ENCODE results near the gene RNF5. TPM values are rescaled to one million over a fixed set of nuclear protein-coding genes. Genes with fewer than 3 reads are reported as not detected.

RNF5 gene
- total and polyA plus RNA-seq, 9 of the 15 experiments (the other 6 are each of a cell fraction or from before 2014, with no cell fraction given) = 62.2 to 245 (median 129) TPM

- TF ChIP-seq, protein P1, sequence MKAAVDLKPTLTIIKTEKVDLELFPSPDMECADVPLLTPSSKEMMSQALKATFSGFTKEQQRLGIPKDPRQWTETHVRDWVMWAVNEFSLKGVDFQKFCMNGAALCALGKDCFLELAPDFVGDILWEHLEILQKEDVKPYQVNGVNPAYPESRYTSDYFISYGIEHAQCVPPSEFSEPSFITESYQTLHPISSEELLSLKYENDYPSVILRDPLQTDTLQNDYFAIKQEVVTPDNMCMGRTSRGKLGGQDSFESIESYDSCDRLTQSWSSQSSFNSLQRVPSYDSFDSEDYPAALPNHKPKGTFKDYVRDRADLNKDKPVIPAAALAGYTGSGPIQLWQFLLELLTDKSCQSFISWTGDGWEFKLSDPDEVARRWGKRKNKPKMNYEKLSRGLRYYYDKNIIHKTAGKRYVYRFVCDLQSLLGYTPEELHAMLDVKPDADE (conservative IDR thresholded peaks at IDR 0.05; ENCODE audit: control insufficient read depth, low read depth, low read length) = no peak
- TF ChIP-seq RBM34 (IDR thresholded peaks at IDR 0.05; ENCODE audit: borderline replicate concordance, insufficient read depth, low read length) (no peak), SNAPC5 (CRISPR knock-in tag; IDR thresholded peaks at IDR 0.05) (no peak), HDGF (IDR thresholded peaks at IDR 0.05) (no peak; the same call in 1 of the 2 replicates), SNRNP70 (optimal IDR thresholded peaks at IDR 0.05; ENCODE audit: low read depth, low read length) (no peak), ZNF217 (CRISPR knock-in tag; IDR thresholded peaks at IDR 0.05) (no peak), CBX2 (IDR thresholded peaks at IDR 0.05; ENCODE audit: insufficient read depth, low read length, poor library complexity, severe bottlenecking) (no peak), MEF2A (IDR thresholded peaks at IDR 0.05; ENCODE audit: control insufficient read depth, low read depth, low read length) (no peak), ARID1B (IDR thresholded peaks at IDR 0.05) (peak; percentile 50; the same call in 1 of the 2 replicates), HDAC6 (IDR thresholded peaks at IDR 0.05; ENCODE audit: low read depth, low read length) (no peak), EP400 (IDR thresholded peaks at IDR 0.05) (no peak; the same call in 1 of the 2 replicates), PATZ1 (CRISPR knock-in tag; IDR thresholded peaks at IDR 0.05; ENCODE audit: borderline replicate concordance) (no peak), KLF1 (tag; IDR thresholded peaks at IDR 0.05) (no peak), ZNF12 (CRISPR knock-in tag; IDR thresholded peaks at IDR 0.05) (no peak), SMARCE1 (IDR thresholded peaks at IDR 0.05) (peak; percentile 66; the same call in 1 of the 2 replicates)
- TF ChIP-seq, protein P2, sequence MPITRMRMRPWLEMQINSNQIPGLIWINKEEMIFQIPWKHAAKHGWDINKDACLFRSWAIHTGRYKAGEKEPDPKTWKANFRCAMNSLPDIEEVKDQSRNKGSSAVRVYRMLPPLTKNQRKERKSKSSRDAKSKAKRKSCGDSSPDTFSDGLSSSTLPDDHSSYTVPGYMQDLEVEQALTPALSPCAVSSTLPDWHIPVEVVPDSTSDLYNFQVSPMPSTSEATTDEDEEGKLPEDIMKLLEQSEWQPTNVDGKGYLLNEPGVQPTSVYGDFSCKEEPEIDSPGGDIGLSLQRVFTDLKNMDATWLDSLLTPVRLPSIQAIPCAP (CRISPR knock-in tag; IDR thresholded peaks at IDR 0.05; ENCODE audit: borderline replicate concordance) = no peak
Observed at GRCh38 chr6:32194825-32195651, 16.8 kb downstream of the RNF5 start (continued).

Measured in K562 (cell line).